ENCODE data around the gene NKAP. TPM values are rescaled to one million over a fixed set of nuclear protein-coding genes. Genes with fewer than 3 reads are reported as not detected.
A peak's percentile ranks its signal among the peaks of the same experiment; 100 is the strongest.

Gene NKAP
- total and polyA plus RNA-seq, 2 of the 8 experiments (the other 6 are each of a cell fraction or from before 2014, with no cell fraction given): 2.8 to 7.1 TPM

DNA sequence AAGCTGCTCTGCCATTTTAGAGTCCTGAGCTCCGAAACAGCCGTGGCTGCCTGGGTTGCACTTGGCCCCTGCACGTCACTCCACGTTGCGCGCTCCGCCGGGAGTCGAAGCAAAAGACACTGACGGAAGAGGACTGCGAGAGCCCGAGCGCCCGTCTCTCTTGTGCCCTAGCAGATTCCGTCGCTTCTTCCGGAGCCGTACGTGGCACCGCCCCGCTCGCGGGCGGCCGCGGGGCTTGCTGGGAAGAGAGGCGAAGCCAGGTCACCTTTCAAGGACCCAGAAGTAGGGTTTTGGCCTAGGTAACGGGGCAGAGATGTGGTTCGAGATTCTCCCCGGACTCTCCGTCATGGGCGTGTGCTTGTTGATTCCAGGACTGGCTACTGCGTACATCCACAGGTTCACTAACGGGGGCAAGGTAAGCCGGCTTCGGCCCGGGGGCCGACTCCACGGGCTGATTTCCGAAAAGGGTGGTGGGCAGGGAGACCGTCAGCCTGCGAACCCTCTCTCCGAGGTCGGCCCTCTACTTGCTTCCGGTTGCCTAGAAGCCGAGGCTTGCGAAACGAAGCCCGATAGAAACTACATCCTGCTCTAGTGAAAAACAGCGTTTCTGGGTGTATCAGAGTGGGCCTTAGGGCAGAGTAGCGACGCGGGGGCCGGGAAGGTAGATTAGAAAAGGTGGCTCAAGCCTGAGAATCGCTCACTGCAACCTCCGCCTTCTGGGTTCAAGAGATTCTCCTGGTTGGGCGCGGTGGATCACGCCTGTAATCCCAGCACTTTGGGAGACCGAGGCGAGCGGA is 71.8 kb downstream of the NKAP start, which contains the start of the genes NDUFA1 and RNF113A (continued):
- TF ChIP-seq, protein P1, sequence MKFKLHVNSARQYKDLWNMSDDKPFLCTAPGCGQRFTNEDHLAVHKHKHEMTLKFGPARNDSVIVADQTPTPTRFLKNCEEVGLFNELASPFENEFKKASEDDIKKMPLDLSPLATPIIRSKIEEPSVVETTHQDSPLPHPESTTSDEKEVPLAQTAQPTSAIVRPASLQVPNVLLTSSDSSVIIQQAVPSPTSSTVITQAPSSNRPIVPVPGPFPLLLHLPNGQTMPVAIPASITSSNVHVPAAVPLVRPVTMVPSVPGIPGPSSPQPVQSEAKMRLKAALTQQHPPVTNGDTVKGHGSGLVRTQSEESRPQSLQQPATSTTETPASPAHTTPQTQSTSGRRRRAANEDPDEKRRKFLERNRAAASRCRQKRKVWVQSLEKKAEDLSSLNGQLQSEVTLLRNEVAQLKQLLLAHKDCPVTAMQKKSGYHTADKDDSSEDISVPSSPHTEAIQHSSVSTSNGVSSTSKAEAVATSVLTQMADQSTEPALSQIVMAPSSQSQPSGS (IDR thresholded peaks at IDR 0.05; ENCODE audit: low read length): no peak
- TF ChIP-seq SRF (IDR thresholded peaks at IDR 0.05; ENCODE audit: low read depth, low read length): no peak
- no peak for TF ChIP-seq CREB1 (IDR thresholded peaks at IDR 0.05)
- no peak for TF ChIP-seq SP2 (IDR thresholded peaks at IDR 0.05; ENCODE audit: low read length)
- TF ChIP-seq EZH2 (IDR thresholded peaks at IDR 0.05; ENCODE audit: low read depth, low read length, severe bottlenecking): no peak
- peak; percentile 19 for TF ChIP-seq TAF7 (optimal IDR thresholded peaks at IDR 0.05; ENCODE audit: borderline replicate concordance, low read depth, low read length)
- TF ChIP-seq SIRT6 (IDR thresholded peaks at IDR 0.05; ENCODE audit: low read length): no peak
- TF ChIP-seq TBP (IDR thresholded peaks at IDR 0.05; ENCODE audit: low read depth, low read length): peak; percentile 64; the same call in 1 of the 2 replicates
- peak; percentile 34 to 64 for TF ChIP-seq POLR2A (IDR thresholded peaks at IDR 0.05; ENCODE audit: control extremely low read depth in 1 of 2, low read depth in 2 of 2, low read length in 2 of 2)
- TF ChIP-seq GABPA (IDR thresholded peaks at IDR 0.05; ENCODE audit: borderline replicate concordance, insufficient read depth, low read length): no peak
- TF ChIP-seq ASH2L (IDR thresholded peaks at IDR 0.05; ENCODE audit: low read length): peak; percentile 29
- TF ChIP-seq FOSL1 (IDR thresholded peaks at IDR 0.05; ENCODE audit: insufficient read depth, low read depth, low read length): no peak
- no peak for TF ChIP-seq NANOG (IDR thresholded peaks at IDR 0.05; ENCODE audit: insufficient read depth, low read depth, low read length, poor library complexity, severe bottlenecking)
- TF ChIP-seq EP300 (IDR thresholded peaks at IDR 0.05; ENCODE audit: borderline replicate concordance in 1 of 2, low read depth in 2 of 2, low read length in 2 of 2): no peak
- no peak for TF ChIP-seq RNF2 (IDR thresholded peaks at IDR 0.05; ENCODE audit: borderline replicate concordance, low read depth, low read length, missing control alignments, poor library complexity, severe bottlenecking)
- TF ChIP-seq CEBPB (IDR thresholded peaks at IDR 0.05; ENCODE audit: low read depth, low read length): 0 out of 2 replicates have a peak, but pooled peaks have one; percentile 27
- peak; percentile 77 for TF ChIP-seq TAF1 (IDR thresholded peaks at IDR 0.05; ENCODE audit: low read depth, low read length)
- TF ChIP-seq CBX5 (IDR thresholded peaks at IDR 0.05; ENCODE audit: low read depth, low read length): no peak
- TF ChIP-seq RAD21 (IDR thresholded peaks at IDR 0.05 in 1 of 2, conservative IDR thresholded peaks at IDR 0.05 in 1 of 2; ENCODE audit: low read depth in 2 of 2, low read length in 2 of 2): no peak
- no peak for TF ChIP-seq BRCA1 (IDR thresholded peaks at IDR 0.05; ENCODE audit: low read depth, low read length)
- no peak for TF ChIP-seq CBX8 (IDR thresholded peaks at IDR 0.05; ENCODE audit: borderline replicate concordance, low read depth, low read length)
- no peak for TF ChIP-seq EGR1 (IDR thresholded peaks at IDR 0.05; ENCODE audit: borderline replicate concordance, low read depth, low read length)
- 0 out of 2 replicates have a peak, but pooled peaks have one; percentile 11 for TF ChIP-seq SIX5 (IDR thresholded peaks at IDR 0.05; ENCODE audit: low read depth, low read length)

All from H1 (cell line).